Stimulated activated CD8-positive, alpha-beta memory T cell treated with anti-CD3 and anti-CD28 coated beads, Interleukin-7, amount 100 ng/mL, for 1 hour (primary cell): ENCODE data around the gene SEC14L1.
"Not testable (repeated sequence)": the region's sequence is repeated elsewhere in the genome, so short reads cannot be mapped to it uniquely, and the experiment has no call there.

Source experiments
- DNase-seq, 2 donors: peaks; one replicate each; pipeline ENCODE4 v3.0.0-alpha.2; 2020; ENCODE audit warnings: low read depth in 2 of 2

Gene SEC14L1

GRCh38 chr17:77141846-77142449 is 1.2 kb downstream of the SEC14L1 start:
- no peak for DNase-seq

GRCh38 chr17:77142689-77143088 is 1.9 kb downstream of the SEC14L1 start:
- DNase-seq, result no peak

GRCh38 chr17:77143306-77143705 is 2.5 kb downstream of the SEC14L1 start:
- DNase-seq, result no peak

- DNase-seq, result no peak
Measured at GRCh38 chr17:77144227-77144626, 3.5 kb downstream of the SEC14L1 start.

GRCh38 chr17:77145224-77145611 is 4.4 kb downstream of the SEC14L1 start:
- no peak for DNase-seq

- no peak for DNase-seq
Measured at GRCh38 chr17:77145612-77146245, 5.0 kb downstream of the SEC14L1 start.

- DNase-seq, result no peak
Measured at GRCh38 chr17:77146246-77146632, 5.5 kb downstream of the SEC14L1 start.

- no peak for DNase-seq
Measured at GRCh38 chr17:77146882-77147281, 6.1 kb downstream of the SEC14L1 start.

GRCh38 chr17:77147357-77147801 is 6.6 kb downstream of the SEC14L1 start:
- no peak for DNase-seq

GRCh38 chr17:77148077-77148939 is 7.5 kb downstream of the SEC14L1 start:
- DNase-seq, result no peak

- no peak for DNase-seq
Measured at GRCh38 chr17:77148940-77149510, 8.3 kb downstream of the SEC14L1 start.

GRCh38 chr17:77150196-77150595 is 9.4 kb downstream of the SEC14L1 start:
- DNase-seq, result no peak

GRCh38 chr17:77151186-77151585 is 10.4 kb downstream of the SEC14L1 start:
- no peak for DNase-seq

GRCh38 chr17:77152056-77152455 is 11.3 kb downstream of the SEC14L1 start:
- not testable (repeated sequence) for DNase-seq

- no peak for DNase-seq
Measured at GRCh38 chr17:77153472-77153871, 12.7 kb downstream of the SEC14L1 start.

GRCh38 chr17:77153999-77154586 is 13.3 kb downstream of the SEC14L1 start:
- no peak for DNase-seq

GRCh38 chr17:77155125-77155524 is 14.4 kb downstream of the SEC14L1 start:
- DNase-seq, result no peak

- DNase-seq, result not testable (repeated sequence)
Measured at GRCh38 chr17:77157766-77158165, 17.0 kb downstream of the SEC14L1 start.

GRCh38 chr17:77160091-77160874 is 19.5 kb downstream of the SEC14L1 start:
- no peak for DNase-seq

- DNase-seq, result no peak
Measured at GRCh38 chr17:77160875-77161530, 20.2 kb downstream of the SEC14L1 start.

GRCh38 chr17:77161953-77162352 is 21.2 kb downstream of the SEC14L1 start:
- no peak for DNase-seq
